ENCODE data around the gene RITA1.

DNA sequence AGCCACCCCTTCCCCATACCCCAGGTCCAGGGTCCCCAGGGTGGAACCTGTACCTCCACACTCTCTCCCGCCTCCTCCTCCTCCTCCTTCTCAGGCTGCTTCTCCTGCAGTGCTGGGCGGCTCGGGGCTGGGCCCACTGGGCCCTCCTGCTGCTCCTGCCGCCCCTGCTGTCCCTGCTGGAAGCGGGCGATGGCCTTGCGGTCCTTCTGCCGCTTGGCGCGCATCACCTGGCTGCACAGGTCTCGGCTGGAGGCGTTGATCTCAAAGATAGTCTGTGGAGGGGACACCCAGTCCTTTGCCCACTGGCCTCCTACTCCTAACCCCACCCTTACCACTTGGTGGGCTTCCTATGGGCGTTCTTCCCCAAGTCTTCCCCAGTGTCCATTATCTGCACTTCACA lies 21.5 kb upstream of the RITA1 start:
- no peak for TF ChIP-seq EZH2phosphoT487 (IDR thresholded peaks at IDR 0.05; ENCODE audit: borderline replicate concordance, low read length)
- TF ChIP-seq, protein P1, sequence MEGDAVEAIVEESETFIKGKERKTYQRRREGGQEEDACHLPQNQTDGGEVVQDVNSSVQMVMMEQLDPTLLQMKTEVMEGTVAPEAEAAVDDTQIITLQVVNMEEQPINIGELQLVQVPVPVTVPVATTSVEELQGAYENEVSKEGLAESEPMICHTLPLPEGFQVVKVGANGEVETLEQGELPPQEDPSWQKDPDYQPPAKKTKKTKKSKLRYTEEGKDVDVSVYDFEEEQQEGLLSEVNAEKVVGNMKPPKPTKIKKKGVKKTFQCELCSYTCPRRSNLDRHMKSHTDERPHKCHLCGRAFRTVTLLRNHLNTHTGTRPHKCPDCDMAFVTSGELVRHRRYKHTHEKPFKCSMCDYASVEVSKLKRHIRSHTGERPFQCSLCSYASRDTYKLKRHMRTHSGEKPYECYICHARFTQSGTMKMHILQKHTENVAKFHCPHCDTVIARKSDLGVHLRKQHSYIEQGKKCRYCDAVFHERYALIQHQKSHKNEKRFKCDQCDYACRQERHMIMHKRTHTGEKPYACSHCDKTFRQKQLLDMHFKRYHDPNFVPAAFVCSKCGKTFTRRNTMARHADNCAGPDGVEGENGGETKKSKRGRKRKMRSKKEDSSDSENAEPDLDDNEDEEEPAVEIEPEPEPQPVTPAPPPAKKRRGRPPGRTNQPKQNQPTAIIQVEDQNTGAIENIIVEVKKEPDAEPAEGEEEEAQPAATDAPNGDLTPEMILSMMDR (IDR thresholded peaks at IDR 0.05; ENCODE audit: low read depth, low read length, poor library complexity, severe bottlenecking) = no peak
